Aorta (tissue), 5 donors: ENCODE data around the gene MKLN1. TPM values are rescaled to one million over a fixed set of nuclear protein-coding genes. Genes with fewer than 3 reads are reported as not detected.

Experiments
- ATAC-seq: fragments of 200-7000 bp; cut with Tn5 transposase; one replicate; pipeline ENCODE4 v1.9.1; 2022; ENCODE audit warnings: moderate library complexity; ENCODE audit not compliant: low FRiP score
- DNase-seq, 2 donors: peaks; one replicate each; pipeline ENCODE4 v3.0.0-alpha.2; 2020
- H3K27ac ChIP-seq, 2 donors: one replicate each; pipeline ENCODE4 v1.5.1; 2013; ENCODE audit warnings: low read length in 2 of 2, mild to moderate bottlenecking in 2 of 2, moderate library complexity in 2 of 2, control low read depth in 1 of 2, inconsistent platforms in 1 of 2, low read depth in 1 of 2
- H3K27me3 ChIP-seq, 2 donors: one replicate each; pipeline ENCODE4 v1.6.1; 2013; ENCODE audit warnings: control low read depth in 1 of 2, low read length in 1 of 2, mild to moderate bottlenecking in 1 of 2, moderate library complexity in 1 of 2; ENCODE audit not compliant: insufficient read depth in 2 of 2, control insufficient read depth in 1 of 2
- H3K36me3 ChIP-seq, 2 donors: one replicate each; pipeline ENCODE4 v1.6.1; 2013; ENCODE audit warnings: control low read depth in 1 of 2, low read length in 1 of 2, mild to moderate bottlenecking in 1 of 2; ENCODE audit not compliant: insufficient read depth in 2 of 2, control insufficient read depth in 1 of 2
- H3K4me1 ChIP-seq, 2 donors: one replicate each; pipeline ENCODE4 v1.6.1; 2013; ENCODE audit warnings: low read length in 2 of 2, control low read depth in 1 of 2, mild to moderate bottlenecking in 1 of 2, moderate library complexity in 1 of 2; ENCODE audit not compliant: insufficient read depth in 2 of 2, control insufficient read depth in 1 of 2
- H3K4me3 ChIP-seq, 2 donors: one replicate each; pipeline ENCODE4 v1.5.1; 2013; ENCODE audit warnings: low read length in 2 of 2, control low read depth in 1 of 2, mild to moderate bottlenecking in 1 of 2
- H3K9me3 ChIP-seq: one replicate; pipeline ENCODE4 v1.6.1; 2013; ENCODE audit warnings: mild to moderate bottlenecking, low read length; ENCODE audit not compliant: control insufficient read depth
- WGBS, 2 donors: extraction: QIAGEN DNeasy Blood & Tissue Kit; methylation state at CpG; one replicate each; pipeline ENCODE4 v1.1.7; 2013; 5-methylcytosine and 5-hydroxymethylcytosine counted together
- intact Hi-C, 2 donors: fragments of 100-400 bp; cut with DNase I; formaldehyde crosslinking; loops; one replicate each; pipeline versions ENCODE4 v1.14.2 to v1.15.0; 2022
- polyA plus RNA-seq, 2 donors: library from polyadenylated mRNA; stranded (reverse); fragments of 200-250 nt; gene quantifications; one replicate each; pipeline ENCODE4 v1.2.3, GENCODE V29; 2013
- total RNA-seq, 2 donors: library from RNA; stranded (reverse); fragmentation: NEBNext Ultra II Directional; extraction: Animal tissue kit (Norgen Biotek cat#: 25700); gene quantifications; one replicate each; pipeline ENCODE4 v1.2.1, GENCODE V29; 2021
- donor health status: healthy with polysubstance abuse.
- donor health status: Bipolar disorder and iron deficiency.
- donor health status: DM: no; HTN: no; CAD: no.
- donor health status: DM: no; HTN: no; CAD: no.
- donor health status: DM: yes; HTN: yes; CAD: no.

Gene MKLN1
- total and polyA plus RNA-seq, 4 donors, result 11.5 to 91.6 (median 45.2) TPM

- no peak overlapping the region for H3K4me3 ChIP-seq
- H3K36me3 ChIP-seq, result no peaks in the 10 kb centered on the region
- H3K9me3 ChIP-seq, result no peaks in the 10 kb centered on the region
- H3K4me1 ChIP-seq, result peaks cover 0 to 4% of the 10 kb centered on the region in 2 donors
- H3K27ac ChIP-seq, result no peak overlapping the region
- ATAC-seq (no peak), DNase-seq (no peak)
- no peaks in the 10 kb centered on the region for H3K27me3 ChIP-seq
- WGBS, 2 donors, result 77 to 86% methylated on average over 2 of the region's 2 CpGs
- intact Hi-C loops, result no loop called here
Measured at GRCh38 chr7:131352032-131352431, 24.4 kb downstream of the MKLN1 start.

DNA sequence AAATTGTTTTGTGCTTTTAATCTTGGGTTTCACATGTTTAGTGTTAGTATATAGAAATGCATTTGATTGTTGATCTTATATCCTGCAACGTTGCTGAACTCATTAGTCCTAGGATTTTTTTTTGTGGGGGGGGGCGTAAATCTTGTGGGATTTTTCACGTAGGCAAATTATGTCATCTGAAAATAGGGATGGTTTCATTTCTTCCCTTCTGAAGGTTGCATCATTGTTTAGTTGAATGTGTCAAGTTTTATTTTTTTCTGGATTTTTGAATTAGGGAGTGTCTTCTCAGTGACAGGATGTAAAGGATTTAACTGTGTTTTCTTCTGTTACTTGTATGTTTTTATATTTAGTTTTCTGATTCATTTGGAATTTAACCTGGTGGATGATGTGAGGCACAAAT, 26.7 kb downstream of the MKLN1 start:
- WGBS, 2 donors, result 71 to 73% methylated on average over 3 of the region's 3 CpGs
- no peaks in the 10 kb centered on the region for H3K27me3 ChIP-seq
- H3K4me3 ChIP-seq, result no peak overlapping the region
- no peak for DNase-seq
- no peaks in the 10 kb centered on the region for H3K9me3 ChIP-seq
- intact Hi-C loops, result no loop called here
- no peak for ATAC-seq
- H3K36me3 ChIP-seq, result no peaks in the 10 kb centered on the region
- H3K4me1 ChIP-seq, result no peaks in the 10 kb centered on the region
- H3K27ac ChIP-seq, result no peak overlapping the region

DNA sequence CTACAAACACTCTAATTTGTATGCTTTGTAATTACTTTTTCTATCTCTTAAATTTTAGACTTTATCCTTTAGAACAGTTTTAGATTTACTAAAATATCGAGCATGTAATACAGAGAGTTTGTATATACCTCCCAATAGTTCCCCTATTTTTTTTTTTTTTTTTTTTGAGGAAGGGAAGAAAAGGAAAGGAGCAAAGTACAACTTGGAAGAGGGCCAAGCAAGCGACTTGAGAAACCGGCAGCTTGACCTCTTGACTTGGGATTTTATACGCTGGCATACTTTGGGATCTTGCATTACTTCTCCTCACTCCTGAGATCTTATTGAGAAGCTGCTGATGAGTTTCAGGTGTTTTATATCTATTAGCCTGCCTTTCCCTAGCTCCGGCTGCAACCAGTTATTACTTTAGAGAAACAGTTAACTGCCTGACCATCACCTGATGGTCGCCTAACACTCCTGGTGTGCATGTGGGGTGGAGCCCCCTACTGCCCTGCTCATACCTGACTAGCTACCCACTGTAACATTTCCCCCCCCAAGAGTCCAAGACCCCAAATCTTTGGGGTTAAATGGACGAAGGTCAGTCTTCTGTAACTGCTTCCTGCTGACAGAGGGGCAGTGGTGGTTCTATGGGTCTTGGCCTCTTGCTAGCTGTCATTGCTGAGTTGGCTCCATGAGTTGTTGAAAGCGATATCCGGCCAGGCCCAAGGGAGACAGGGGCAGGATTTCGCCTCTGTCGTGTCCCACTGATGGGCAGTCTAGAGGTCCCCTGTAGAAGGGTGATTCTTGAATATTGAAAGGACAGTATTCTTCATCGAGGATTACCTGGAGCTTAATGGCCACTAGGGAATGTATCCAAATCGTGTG, 28.5 kb downstream of the MKLN1 start:
- no peak overlapping the region for H3K27ac ChIP-seq
- intact Hi-C loops, result no loop called here
- no peak overlapping the region for H3K4me3 ChIP-seq
- WGBS, 2 donors, result 82% methylated on average over 13 of the region's 13 CpGs
- no peaks in the 10 kb centered on the region for H3K36me3 ChIP-seq
- DNase-seq (no peak), ATAC-seq (no peak)
- H3K4me1 ChIP-seq, result no peaks in the 10 kb centered on the region
- H3K27me3 ChIP-seq, result no peaks in the 10 kb centered on the region
- no peaks in the 10 kb centered on the region for H3K9me3 ChIP-seq

- Histone ChIP-seq H3K9me3 (no peaks in the 10 kb centered on the region), H3K27ac (no peak overlapping the region), H3K4me1 (peaks cover 0 to 2% of the 10 kb centered on the region in 2 donors), H3K36me3 (no peaks in the 10 kb centered on the region), H3K4me3 (no peak overlapping the region), H3K27me3 (no peaks in the 10 kb centered on the region)
- ATAC-seq, result no peak
- WGBS, 2 donors, result 48 to 60% methylated on average over 3 of the region's 3 CpGs
- intact Hi-C loops, result no loop called here
- DNase-seq, result no peak
Measured at GRCh38 chr7:131357282-131357880, 29.7 kb downstream of the MKLN1 start.

- Histone ChIP-seq H3K36me3 (no peaks in the 10 kb centered on the region), H3K27ac (no peak overlapping the region), H3K9me3 (no peaks in the 10 kb centered on the region), H3K4me1 (peaks cover 0 to 2% of the 10 kb centered on the region in 2 donors), H3K4me3 (no peak overlapping the region), H3K27me3 (no peaks in the 10 kb centered on the region)
- intact Hi-C loops, result no loop called here
- ATAC-seq, result no peak
- WGBS, 2 donors, result 97 to 99% methylated on average over 3 of the region's 3 CpGs
- DNase-seq, result no peak
Measured at GRCh38 chr7:131358636-131359035, 31.0 kb downstream of the MKLN1 start.

DNA sequence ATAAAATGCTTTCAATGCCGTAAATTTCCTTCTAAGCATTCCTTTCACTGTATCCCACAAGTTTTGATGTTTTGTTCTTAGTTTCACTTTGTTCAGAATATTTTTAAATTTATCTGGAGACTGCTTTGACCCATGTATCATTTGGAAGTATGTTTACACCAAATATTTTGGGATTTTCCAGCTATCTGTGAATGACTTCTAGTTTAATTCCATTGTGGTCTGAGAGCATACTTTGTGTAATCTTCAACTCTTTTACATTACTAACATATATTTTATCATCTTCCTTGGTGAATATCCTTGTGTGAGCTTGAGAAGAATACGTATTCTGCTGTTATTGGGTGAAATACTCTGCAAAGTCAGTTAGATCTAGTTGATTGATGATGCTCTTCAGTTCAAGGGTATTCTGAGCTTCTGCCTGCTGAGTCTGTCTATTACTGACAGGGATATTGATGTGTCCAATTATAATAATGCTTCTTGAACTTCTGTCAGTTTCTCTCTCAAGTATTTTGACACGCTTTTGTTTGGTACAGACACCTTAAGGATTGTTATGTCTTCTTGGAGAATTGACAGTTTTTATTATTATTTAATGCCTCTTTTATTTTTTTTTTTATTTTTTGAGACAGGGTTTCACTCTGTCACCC, 31.6 kb downstream of the MKLN1 start:
- intact Hi-C loops, result no loop called here

DNA sequence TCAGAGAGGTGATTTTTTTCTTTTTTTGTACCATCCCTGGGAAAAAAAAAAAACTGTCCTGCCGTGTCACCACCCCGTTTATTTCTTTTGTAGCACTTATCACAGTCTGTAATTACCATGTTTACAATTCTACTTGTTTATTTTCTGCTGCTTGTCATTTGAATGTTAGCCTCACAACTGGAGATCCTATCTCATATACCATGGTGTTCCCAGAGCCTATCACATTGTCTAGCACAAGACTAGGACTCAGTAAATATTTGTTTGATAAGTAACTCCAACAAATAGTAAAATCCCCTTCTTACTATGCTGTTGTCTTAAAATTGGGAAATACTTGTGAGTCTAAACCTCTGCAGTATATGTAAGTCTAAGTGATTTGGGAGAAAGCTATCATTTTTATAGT, 36.0 kb downstream of the MKLN1 start:
- no peak overlapping the region for H3K4me3 ChIP-seq
- DNase-seq (no peak), ATAC-seq (no peak)
- no peaks in the 10 kb centered on the region for H3K9me3 ChIP-seq
- intact Hi-C loops, result no loop called here
- no peak overlapping the region for H3K27ac ChIP-seq
- no peaks in the 10 kb centered on the region for H3K27me3 ChIP-seq
- H3K36me3 ChIP-seq, result no peaks in the 10 kb centered on the region
- WGBS, 2 donors, result 72 to 75% methylated on average over 2 of the region's 2 CpGs
- peaks cover 0 to 2% of the 10 kb centered on the region in 2 donors for H3K4me1 ChIP-seq

More for the DNA sequence above, 31.6 kb downstream of the MKLN1 start:
- H3K4me1 ChIP-seq, result peaks cover 0 to 2% of the 10 kb centered on the region in 2 donors
- no peak overlapping the region for H3K27ac ChIP-seq
- no peaks in the 10 kb centered on the region for H3K27me3 ChIP-seq
- no peaks in the 10 kb centered on the region for H3K9me3 ChIP-seq
- ATAC-seq (no peak), DNase-seq (no peak)
- no peaks in the 10 kb centered on the region for H3K36me3 ChIP-seq
- WGBS, 2 donors, result 92 to 94% methylated on average over 3 of the region's 3 CpGs
- H3K4me3 ChIP-seq, result no peak overlapping the region

- Histone ChIP-seq H3K27me3 (no peaks in the 10 kb centered on the region), H3K4me1 (peaks cover 0 to 2% of the 10 kb centered on the region in 2 donors), H3K27ac (no peak overlapping the region), H3K9me3 (no peaks in the 10 kb centered on the region), H3K4me3 (no peak overlapping the region), H3K36me3 (no peaks in the 10 kb centered on the region)
- intact Hi-C loops, result no loop called here
- no peak for DNase-seq
- ATAC-seq, result no peak
- WGBS, 2 donors, result 95 to 96% methylated on average over 4 of the region's 4 CpGs
Measured at GRCh38 chr7:131364767-131365344, 37.2 kb downstream of the MKLN1 start.
